Stimulated activated CD8-positive, alpha-beta memory T cell treated with anti-CD3 and anti-CD28 coated beads, Interleukin-15, amount 100 ng/mL, for 1 hour (primary cell): ENCODE results near the gene PSEN1.

Experiments
- DNase-seq: peaks from one replicate; pipeline ENCODE4 v3.0.0-alpha.2; 2020; ENCODE audit warnings: low read depth

The PSEN1 gene

GRCh38 chr14:73239393-73240241 lies 103.3 kb downstream of the PSEN1 start:
- DNase-seq: no peak

DNA sequence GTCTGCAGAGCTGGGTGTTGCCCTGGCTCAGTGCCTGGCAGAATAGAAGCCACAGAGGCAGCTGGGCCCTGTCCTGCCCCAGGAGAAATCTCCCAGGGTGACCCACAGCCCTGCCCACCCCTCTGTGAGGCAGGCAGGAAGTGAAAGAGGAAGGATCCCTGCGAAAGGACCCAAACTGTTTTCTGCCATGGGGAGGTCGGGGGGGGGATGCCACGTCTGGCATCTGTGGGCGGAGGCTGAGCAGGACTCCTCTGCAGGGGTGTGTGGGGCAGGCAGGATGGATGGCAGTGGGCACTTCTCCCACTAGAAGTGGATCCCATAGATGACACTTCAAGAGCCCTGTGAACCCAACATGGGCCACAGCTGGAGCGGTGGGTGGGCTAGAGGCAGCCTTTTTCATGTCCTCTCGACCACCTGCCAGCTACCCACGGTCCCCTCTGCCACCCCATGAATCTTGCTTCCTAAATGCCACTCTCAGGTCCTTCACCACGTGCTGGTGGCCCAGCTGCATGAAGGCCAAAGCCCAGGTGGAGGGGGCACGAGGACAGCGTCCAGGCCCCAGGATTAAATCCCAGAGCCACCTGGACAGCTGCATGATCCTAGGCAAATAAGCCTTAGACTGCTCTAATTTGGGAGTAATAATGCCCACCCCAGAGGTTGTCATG lies 104.6 kb downstream of the PSEN1 start:
- no peak for DNase-seq

- no peak for DNase-seq
These were observed 105.3 kb downstream of the PSEN1 start for GRCh38 chr14:73241481-73242165.

DNA sequence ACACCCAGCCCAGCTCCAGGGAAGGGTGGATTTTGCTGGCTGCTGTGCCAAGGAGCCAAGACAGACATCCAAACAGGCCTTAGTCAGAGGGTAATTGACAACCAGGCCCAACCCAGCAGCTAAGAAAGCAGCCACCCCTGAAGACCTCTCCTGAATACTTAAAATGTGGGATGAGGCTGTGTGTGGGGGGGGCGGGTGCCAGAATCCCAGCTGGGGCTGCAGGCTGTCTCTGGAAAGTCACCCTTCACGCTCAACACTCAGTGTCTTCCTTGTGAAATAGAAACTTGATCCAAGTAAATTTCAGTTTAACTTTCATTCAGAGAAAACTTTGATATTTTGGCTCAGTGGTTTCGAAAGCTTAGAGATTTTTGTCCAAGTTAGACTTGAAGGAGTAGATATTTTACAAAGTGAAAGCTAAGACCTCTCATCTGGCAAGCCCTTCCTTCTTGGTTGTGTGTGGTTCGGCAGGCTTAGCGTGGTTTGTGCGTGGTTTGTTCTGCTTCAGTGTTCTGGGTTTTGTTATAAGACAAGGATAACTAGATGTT lies 106.1 kb downstream of the PSEN1 start:
- DNase-seq: no peak

- DNase-seq: no peak
These were observed 107.0 kb downstream of the PSEN1 start for GRCh38 chr14:73243341-73243740.

DNA sequence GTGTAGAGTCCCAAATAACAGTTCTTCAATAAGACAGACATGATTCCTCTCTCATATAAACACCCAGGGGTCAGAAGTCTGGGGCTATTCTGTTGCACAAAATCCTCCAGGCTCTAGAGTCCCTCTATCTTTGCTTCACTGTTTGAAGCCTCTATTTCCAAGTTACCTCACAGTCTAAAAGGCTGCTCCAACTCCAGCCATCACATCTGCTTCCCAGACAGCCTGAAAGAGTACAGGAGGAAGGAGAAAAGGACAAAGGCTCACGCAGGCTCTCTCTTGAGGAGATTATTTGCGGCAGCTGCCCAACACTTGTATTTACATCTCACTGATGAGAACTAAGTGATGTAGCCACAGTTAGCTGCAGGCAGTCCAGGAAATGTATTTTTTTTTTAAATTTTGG lies 107.4 kb downstream of the PSEN1 start:
- no peak for DNase-seq

- DNase-seq: no peak
These were observed 108.4 kb downstream of the PSEN1 start for GRCh38 chr14:73244541-73245290.

- DNase-seq: peak; percentile 5
These were observed 109.4 kb downstream of the PSEN1 start for GRCh38 chr14:73245480-73246325.

DNA sequence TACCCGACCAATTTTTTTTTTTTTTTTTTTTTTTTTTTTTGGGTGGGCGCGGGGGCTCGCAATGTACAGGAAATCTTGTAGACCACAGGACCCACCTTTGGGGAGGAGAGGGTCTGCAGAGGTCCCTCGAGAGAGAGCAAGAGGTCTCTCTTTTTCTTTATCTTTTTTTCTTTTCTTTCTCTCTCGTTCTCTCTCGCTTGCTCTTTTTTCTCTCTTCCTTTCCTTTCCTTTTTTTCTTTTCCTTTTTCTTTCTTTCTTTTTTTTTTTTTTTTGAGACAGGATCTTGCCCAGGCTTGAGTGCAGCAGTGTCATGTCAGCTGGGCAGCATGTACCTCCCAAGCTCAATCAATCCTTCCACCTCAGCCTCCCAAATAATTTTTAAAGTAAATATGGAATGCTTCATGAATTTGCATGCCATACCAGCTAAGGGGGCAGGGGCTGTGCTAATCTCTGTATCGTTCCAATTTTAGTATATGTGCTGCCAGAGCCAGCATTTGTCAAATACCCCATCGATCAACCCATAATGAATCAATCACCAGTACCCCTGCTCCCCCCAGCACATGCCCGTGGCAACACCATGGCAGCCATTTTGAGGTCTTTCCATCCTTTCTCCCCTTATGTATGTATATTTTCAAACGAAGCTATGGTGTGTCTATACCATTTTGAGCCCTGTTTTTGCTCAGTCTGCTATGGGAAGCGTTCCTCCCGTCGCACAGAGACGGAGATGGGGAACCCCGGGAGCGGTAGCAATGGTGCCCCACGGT lies 110.3 kb downstream of the PSEN1 start:
- DNase-seq: no peak

DNA sequence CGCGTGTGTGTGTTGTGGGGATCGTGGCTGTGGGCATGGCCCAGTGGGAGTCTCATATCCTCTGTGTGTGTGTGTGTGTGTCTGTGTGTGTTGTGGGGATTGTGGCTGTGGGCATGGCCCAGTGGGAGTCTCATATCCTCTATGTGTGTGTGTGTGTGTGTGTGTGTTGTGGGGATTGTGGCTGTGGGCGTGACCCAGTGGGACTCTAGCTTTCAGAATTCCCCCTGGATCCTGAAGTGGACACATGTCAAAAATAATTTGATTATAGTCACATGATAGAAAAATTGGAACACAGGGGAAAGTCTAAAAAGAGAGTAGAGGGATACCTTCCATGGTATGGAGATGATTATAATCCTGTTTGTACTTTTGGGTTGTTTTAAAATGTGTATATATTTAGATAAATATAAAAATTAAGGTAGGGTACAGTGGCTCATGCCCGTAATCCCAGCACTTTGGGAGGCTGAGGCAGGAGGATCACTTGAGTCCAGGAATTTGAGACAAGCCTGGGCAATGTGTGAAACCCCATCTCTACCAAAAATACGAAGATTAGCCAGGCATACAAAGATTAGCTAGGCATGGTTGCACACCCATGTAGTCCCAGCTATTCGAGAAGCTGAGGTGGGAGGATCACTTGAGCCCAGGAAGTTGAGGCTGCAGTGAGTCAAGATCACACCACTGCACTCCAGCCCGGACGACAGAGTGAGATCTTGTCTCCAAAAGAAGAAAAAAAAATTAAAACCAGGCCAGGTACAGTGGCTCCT lies 112.0 kb downstream of the PSEN1 start:
- no peak for DNase-seq

- no peak for DNase-seq
These were observed 112.8 kb downstream of the PSEN1 start for GRCh38 chr14:73249108-73249507.

GRCh38 chr14:73249564-73250316 lies 113.4 kb downstream of the PSEN1 start:
- DNase-seq: no peak

GRCh38 chr14:73250317-73250713 lies 114.0 kb downstream of the PSEN1 start:
- no peak for DNase-seq

DNA sequence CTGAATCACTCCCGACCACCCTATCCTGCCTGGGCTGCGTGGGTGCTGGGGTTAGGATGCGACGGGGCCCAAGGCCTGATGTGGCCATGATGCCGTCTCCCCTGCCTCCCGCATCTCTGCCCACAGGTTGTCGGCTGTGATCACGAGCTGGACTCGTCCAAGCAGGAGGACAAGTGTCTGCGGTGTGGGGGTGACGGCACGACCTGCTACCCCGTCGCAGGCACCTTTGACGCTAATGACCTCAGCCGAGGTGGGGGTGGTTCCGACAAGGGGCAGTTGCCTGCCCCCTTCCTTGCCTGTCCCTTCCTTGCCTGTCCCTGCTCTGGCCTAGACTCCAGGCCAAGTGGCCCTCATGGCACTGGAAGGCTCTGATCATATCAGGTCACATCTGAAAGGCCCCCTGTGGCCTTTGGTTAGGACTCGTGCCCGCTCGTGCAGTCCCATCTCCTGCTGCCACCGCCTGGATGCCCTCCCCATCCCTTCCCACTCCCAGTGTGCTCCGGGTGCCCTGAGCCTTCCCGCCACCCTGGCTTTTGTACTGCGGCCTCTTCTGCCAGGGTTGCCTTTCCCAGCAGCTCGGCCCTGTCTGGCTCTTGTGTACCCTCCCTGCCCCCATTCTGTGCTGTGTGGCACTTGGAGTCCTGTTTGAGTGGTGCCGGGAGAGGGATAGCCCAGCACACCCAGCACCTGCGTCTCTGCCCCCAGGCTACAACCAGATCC lies 114.6 kb downstream of the PSEN1 start:
- DNase-seq: no peak

DNA sequence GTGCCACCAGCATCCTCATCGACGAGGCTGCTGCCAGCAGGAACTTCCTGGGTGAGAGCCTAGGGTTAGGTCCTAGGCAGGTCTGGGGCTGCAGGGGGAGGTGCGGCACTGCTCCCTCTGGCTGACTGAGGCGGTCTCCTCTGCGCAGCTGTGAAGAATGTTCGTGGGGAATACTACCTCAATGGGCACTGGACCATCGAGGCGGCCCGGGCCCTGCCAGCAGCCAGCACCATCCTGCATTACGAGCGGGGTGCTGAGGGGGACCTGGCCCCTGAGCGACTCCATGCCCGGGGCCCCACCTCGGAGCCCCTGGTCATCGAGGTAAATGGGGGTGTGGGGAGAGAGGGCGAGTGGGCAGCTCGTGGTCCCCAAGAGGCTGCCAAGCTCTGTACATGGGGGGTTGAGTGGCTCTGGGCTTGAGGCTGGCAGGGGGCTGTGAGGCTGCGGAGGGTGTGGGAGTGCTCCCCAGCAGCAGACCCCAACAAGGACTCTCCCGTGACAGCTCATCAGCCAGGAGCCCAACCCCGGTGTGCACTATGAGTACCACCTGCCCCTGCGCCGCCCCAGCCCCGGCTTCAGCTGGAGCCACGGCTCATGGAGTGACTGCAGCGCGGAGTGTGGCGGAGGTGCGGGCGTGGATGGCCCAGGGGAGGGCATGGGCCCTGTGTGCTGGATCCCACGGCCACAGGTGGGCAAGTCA lies 115.4 kb downstream of the PSEN1 start:
- DNase-seq: no peak

DNA sequence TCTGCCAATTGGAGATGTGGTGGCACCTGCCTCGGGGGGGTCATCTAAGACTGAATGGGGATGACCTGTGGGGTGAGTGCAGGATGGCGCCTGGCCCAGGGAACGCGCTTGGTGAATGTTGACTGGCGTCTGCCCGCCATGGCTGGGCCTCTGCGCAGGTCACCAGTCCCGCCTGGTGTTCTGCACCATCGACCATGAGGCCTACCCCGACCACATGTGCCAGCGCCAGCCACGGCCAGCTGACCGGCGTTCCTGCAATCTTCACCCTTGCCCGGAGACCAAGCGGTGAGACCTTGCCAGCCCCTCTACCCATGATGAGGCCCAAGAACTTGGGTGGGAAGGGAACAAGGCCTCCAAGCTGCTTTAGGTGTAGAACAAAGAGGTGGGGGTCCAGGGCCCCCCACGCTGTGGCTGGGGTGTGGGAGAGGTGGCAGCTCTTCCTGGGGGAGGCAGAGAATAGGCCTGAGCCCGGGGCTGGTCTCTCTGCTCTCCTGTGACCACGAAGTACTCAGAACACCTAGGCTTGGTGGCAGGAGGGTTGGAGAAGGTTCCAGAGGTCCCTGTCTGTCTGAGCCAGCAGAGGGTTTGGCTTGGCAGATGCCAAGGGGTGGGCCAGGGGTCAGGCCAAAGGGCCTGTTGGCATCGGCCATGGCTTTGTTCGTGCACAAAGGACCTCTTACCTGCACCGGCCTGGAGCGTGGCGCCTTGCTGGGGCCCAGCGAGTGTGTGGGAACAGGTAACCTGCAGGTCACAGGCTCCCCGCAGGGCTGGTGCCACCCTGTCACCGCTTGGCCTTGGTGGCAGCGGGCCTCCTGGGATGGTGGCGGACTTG lies 116.4 kb downstream of the PSEN1 start:
- no peak for DNase-seq

DNA sequence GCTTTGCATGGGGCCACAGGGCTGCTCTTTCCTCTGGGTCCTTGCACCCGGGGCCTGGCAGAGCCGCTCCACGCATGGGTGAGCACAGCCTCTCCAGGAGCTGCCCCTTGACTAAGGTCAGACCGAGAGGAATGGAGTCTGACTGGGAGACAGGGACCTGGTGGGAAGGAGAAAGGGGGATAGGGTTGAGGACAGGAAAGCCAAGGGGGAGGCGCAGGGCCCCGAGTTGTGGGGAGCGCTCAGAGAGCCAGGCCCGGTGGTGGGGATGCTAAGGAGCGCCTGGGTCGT lies 117.0 kb downstream of the PSEN1 start:
- DNase-seq: no peak
